ENCODE data around the gene LRRC8D.
"Not testable (repeated sequence)": the region's sequence is repeated elsewhere in the genome, so short reads cannot be mapped to it uniquely, and the experiment has no call there.

LRRC8D gene

GRCh38 chr1:89790592-89790991 lies 30.2 kb upstream of the LRRC8D start:
- no peaks in the 10 kb centered on the region for H3K36me3 ChIP-seq (ENCODE audit: insufficient read depth, low read length)
- TF ChIP-seq EZH2 (IDR thresholded peaks at IDR 0.05) (no peak), FOXP2 (optimal IDR thresholded peaks at IDR 0.05; ENCODE audit: control extremely low read depth, extremely low read length, insufficient read depth) (no peak), POLR2AphosphoS5 (IDR thresholded peaks at IDR 0.05; ENCODE audit: borderline replicate concordance, low read depth, low read length) (no peak)
- no peak overlapping the region for H3K27ac ChIP-seq
- no peak for DNase-seq (ENCODE audit: low read depth, low spot score)
- H3K9me3 ChIP-seq (ENCODE audit: low read depth, low read length): no peaks in the 10 kb centered on the region
- no peak overlapping the region for H3K9ac ChIP-seq (ENCODE audit: insufficient read length)
- H3K4me3 ChIP-seq: no peak overlapping the region

GRCh38 chr1:89791064-89791726 lies 29.6 kb upstream of the LRRC8D start:
- Histone ChIP-seq H3K36me3 (ENCODE audit: insufficient read depth, low read length) (no peaks in the 10 kb centered on the region), H3K27ac (no peak overlapping the region), H3K9ac (ENCODE audit: insufficient read length) (no peak overlapping the region), H3K4me3 (no peak overlapping the region), H3K9me3 (ENCODE audit: low read depth, low read length) (no peaks in the 10 kb centered on the region)
- TF ChIP-seq EZH2 (IDR thresholded peaks at IDR 0.05): no peak
- TF ChIP-seq FOXP2 (optimal IDR thresholded peaks at IDR 0.05; ENCODE audit: control extremely low read depth, extremely low read length, insufficient read depth): no peak
- no peak for TF ChIP-seq POLR2AphosphoS5 (IDR thresholded peaks at IDR 0.05; ENCODE audit: borderline replicate concordance, low read depth, low read length)
- DNase-seq (ENCODE audit: low read depth, low spot score): no peak

DNA sequence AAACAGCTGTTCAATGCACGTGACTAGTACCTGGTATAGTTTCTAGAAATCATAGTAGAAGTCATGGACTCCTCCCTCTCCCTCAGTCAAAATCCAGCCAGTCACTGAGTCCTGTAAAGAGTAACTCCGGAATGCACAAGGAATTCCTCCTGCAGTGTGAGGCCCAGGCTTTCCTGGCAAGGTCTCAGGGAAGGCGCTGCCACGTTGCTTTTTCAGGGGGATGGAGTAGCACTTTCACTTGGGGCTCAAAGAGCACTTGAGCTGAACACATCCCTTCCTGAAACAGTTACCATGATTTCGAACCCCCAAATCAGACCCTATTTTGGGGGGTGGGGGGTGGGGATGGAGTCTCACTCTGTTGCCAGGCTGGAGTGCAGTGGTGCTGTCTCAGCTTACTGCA lies 26.4 kb upstream of the LRRC8D start:
- no peaks in the 10 kb centered on the region for H3K9me3 ChIP-seq (ENCODE audit: low read depth, low read length)
- DNase-seq (ENCODE audit: low read depth, low spot score): no peak
- no peak overlapping the region for H3K27ac ChIP-seq
- H3K4me3 ChIP-seq: no peak overlapping the region
- TF ChIP-seq EZH2 (IDR thresholded peaks at IDR 0.05) (no peak), POLR2AphosphoS5 (IDR thresholded peaks at IDR 0.05; ENCODE audit: borderline replicate concordance, low read depth, low read length) (no peak)
- no peak overlapping the region for H3K9ac ChIP-seq (ENCODE audit: insufficient read length)
- no peaks in the 10 kb centered on the region for H3K36me3 ChIP-seq (ENCODE audit: insufficient read depth, low read length)

DNA sequence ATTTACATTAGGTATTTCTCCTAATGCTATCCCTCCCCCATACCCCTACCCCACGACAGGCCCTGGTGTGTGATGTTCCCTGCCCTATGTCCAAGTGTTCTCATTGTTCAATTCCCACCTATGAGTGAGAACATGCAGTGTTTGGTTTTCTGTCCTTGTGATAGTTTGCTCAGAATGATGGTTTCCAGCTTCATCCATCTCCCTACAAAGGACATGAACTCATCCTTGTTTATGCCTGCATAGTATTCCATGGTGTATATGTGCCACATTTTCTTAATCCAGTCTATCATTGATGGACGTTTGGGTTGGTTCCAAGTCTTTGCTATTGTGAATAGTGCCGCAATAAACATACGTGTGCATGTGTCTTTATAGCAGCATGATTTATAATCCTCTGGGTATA lies 25.3 kb upstream of the LRRC8D start:
- not testable (repeated sequence) for H3K36me3 ChIP-seq (ENCODE audit: insufficient read depth, low read length); H3K9me3 ChIP-seq (ENCODE audit: low read depth, low read length); H3K4me3 ChIP-seq; DNase-seq (ENCODE audit: low read depth, low spot score); H3K27ac ChIP-seq; H3K9ac ChIP-seq (ENCODE audit: insufficient read length)

- H3K9ac ChIP-seq (ENCODE audit: insufficient read length); DNase-seq (ENCODE audit: low read depth, low spot score); H3K27ac ChIP-seq; H3K9me3 ChIP-seq (ENCODE audit: low read depth, low read length); H3K36me3 ChIP-seq (ENCODE audit: insufficient read depth, low read length); H3K4me3 ChIP-seq: not testable (repeated sequence)
Measured at GRCh38 chr1:89797876-89798275, 23.0 kb upstream of the LRRC8D start.

DNA sequence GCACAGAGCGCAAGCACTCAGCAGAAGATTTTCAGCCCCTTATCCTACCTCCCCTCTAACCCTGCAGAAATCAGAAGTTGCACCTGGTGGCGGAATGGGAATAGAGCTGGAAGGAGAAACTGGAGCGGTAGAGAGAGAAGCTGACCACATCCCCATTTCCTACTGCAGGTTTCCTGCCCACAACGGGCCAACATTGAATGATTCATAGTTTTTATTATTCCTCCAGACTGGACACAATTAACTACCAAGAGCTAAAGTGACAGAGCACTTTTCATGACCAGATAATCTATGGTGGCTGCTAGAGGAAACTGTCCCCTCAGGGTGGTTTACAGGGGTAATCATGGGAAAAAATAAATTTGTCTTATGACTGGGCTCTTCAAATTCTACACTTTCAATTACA lies 21.3 kb upstream of the LRRC8D start:
- Histone ChIP-seq H3K4me3 (no peak overlapping the region), H3K9ac (ENCODE audit: insufficient read length) (no peak overlapping the region), H3K9me3 (ENCODE audit: low read depth, low read length) (no peaks in the 10 kb centered on the region), H3K27ac (no peak overlapping the region), H3K36me3 (ENCODE audit: insufficient read depth, low read length) (no peaks in the 10 kb centered on the region)
- DNase-seq (ENCODE audit: low read depth, low spot score): no peak
- TF ChIP-seq FOXP2 (optimal IDR thresholded peaks at IDR 0.05; ENCODE audit: control extremely low read depth, extremely low read length, insufficient read depth): no peak
- no peak for TF ChIP-seq POLR2AphosphoS5 (IDR thresholded peaks at IDR 0.05; ENCODE audit: borderline replicate concordance, low read depth, low read length)
- TF ChIP-seq EZH2 (IDR thresholded peaks at IDR 0.05): no peak

GRCh38 chr1:89800022-89800655 lies 20.7 kb upstream of the LRRC8D start:
- TF ChIP-seq POLR2AphosphoS5 (IDR thresholded peaks at IDR 0.05; ENCODE audit: borderline replicate concordance, low read depth, low read length) (no peak), EZH2 (IDR thresholded peaks at IDR 0.05) (no peak), FOXP2 (optimal IDR thresholded peaks at IDR 0.05; ENCODE audit: control extremely low read depth, extremely low read length, insufficient read depth) (no peak)
- H3K27ac ChIP-seq: no peak overlapping the region

GRCh38 chr1:89800718-89801117 lies 20.1 kb upstream of the LRRC8D start:
- DNase-seq (ENCODE audit: low read depth, low spot score): no peak
- Histone ChIP-seq H3K27ac (no peak overlapping the region), H3K4me3 (no peak overlapping the region), H3K9ac (ENCODE audit: insufficient read length) (no peak overlapping the region), H3K9me3 (ENCODE audit: low read depth, low read length) (no peaks in the 10 kb centered on the region), H3K36me3 (ENCODE audit: insufficient read depth, low read length) (no peaks in the 10 kb centered on the region)
- TF ChIP-seq FOXP2 (optimal IDR thresholded peaks at IDR 0.05; ENCODE audit: control extremely low read depth, extremely low read length, insufficient read depth) (no peak), POLR2AphosphoS5 (IDR thresholded peaks at IDR 0.05; ENCODE audit: borderline replicate concordance, low read depth, low read length) (no peak), EZH2 (IDR thresholded peaks at IDR 0.05) (no peak)

More at GRCh38 chr1:89800022-89800655, 20.7 kb upstream of the LRRC8D start:
- Histone ChIP-seq H3K9ac (ENCODE audit: insufficient read length) (no peak overlapping the region), H3K4me3 (no peak overlapping the region), H3K9me3 (ENCODE audit: low read depth, low read length) (no peaks in the 10 kb centered on the region), H3K36me3 (ENCODE audit: insufficient read depth, low read length) (no peaks in the 10 kb centered on the region)
- no peak for DNase-seq (ENCODE audit: low read depth, low spot score)

GRCh38 chr1:89802051-89802450 lies 18.8 kb upstream of the LRRC8D start:
- Histone ChIP-seq H3K9me3 (ENCODE audit: low read depth, low read length) (no peaks in the 10 kb centered on the region), H3K4me3 (no peak overlapping the region), H3K9ac (ENCODE audit: insufficient read length) (no peak overlapping the region), H3K27ac (no peak overlapping the region), H3K36me3 (ENCODE audit: insufficient read depth, low read length) (no peaks in the 10 kb centered on the region)
- no peak for DNase-seq (ENCODE audit: low read depth, low spot score)
- TF ChIP-seq POLR2AphosphoS5 (IDR thresholded peaks at IDR 0.05; ENCODE audit: borderline replicate concordance, low read depth, low read length) (no peak), FOXP2 (optimal IDR thresholded peaks at IDR 0.05; ENCODE audit: control extremely low read depth, extremely low read length, insufficient read depth) (no peak), EZH2 (IDR thresholded peaks at IDR 0.05) (no peak)
